ENCODE results near the gene FOXO3.

FOXO3 gene

DNA sequence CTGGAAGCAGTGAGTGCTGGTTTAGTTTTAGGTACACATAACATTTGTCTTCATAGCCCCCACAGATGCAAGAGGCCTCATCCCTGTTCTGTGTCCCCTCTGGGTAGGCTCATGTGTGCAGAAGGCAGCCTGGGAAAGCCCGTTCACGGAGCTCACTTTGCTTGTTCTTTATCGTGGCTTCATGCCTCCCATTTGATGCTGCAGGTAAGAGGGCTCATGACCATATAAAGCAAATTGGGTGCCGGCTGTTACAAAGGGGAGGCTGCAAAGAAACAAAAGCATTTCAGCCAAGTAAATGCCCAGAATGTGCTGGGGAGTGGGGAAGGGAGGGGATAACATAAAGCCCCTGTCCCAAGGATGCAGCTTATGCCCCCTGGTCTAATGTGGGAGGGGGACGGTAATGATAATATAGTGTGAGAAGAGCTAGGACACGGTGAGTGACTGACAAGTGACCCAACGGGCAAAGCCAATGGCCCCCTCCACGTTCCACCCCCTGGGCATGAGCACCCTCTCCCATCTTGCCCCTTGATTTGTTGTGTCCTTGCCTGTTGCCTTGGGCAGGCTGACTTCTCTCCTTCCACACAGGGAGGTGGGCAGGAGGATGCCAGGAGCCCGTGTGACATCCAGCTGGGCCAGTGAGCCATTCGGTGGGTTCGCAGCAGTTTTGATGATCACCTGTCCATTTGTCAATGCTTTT, 138.0 kb downstream of the FOXO3 start:
- ChIA-PET CTCF (interaction anchor here (1.2 kb wide), 1 partner anchor 42 kb away, joined by 3 read pairs; no protein-coding TSS in a partner anchor), POLR2A (no interaction called here)

DNA sequence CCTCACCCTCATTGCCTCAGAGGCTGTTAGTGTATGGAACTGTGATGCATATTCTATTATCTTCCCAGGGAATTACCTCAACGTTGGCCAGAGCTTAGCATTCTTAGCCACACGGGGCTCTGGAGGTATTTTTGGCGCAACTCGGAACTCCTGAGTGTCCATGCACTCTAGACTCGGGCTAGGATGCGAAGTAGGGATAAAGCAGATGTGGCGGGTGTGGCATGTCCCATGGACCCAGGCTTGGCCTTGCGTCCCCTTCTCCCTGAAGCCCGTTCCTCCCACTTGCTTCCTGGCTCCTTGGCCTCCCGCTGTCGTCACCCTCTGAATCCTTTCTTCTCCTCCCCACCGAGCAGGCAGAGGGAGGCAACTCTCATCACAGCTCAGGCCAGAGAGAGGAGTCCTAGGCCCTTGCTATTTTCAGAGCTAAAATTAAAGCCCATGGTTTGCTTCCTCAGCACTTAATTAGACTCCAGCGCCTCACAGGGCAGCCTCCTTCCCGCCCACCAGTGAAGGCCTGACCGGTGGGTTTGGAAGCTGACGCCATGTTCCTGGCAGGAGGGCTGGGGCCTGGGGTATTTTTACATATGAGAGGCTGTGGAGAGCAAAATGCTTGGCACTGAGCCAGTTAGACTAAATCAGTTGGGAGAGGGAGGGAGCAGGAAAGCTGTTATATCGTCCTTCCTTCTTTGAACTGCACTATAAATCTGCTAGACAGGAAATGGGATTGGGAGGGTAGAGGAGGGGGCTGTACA, 138.7 kb downstream of the FOXO3 start:
- ChIA-PET CTCF (interaction anchor here (1.2 kb wide), 1 partner anchor 43 kb away, joined by 3 read pairs; no protein-coding TSS in a partner anchor), POLR2A (no interaction called here)
- no peak for DNase-seq (ENCODE audit: extremely low spot score)
- TF ChIP-seq, protein P1, sequence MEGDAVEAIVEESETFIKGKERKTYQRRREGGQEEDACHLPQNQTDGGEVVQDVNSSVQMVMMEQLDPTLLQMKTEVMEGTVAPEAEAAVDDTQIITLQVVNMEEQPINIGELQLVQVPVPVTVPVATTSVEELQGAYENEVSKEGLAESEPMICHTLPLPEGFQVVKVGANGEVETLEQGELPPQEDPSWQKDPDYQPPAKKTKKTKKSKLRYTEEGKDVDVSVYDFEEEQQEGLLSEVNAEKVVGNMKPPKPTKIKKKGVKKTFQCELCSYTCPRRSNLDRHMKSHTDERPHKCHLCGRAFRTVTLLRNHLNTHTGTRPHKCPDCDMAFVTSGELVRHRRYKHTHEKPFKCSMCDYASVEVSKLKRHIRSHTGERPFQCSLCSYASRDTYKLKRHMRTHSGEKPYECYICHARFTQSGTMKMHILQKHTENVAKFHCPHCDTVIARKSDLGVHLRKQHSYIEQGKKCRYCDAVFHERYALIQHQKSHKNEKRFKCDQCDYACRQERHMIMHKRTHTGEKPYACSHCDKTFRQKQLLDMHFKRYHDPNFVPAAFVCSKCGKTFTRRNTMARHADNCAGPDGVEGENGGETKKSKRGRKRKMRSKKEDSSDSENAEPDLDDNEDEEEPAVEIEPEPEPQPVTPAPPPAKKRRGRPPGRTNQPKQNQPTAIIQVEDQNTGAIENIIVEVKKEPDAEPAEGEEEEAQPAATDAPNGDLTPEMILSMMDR (IDR thresholded peaks at IDR 0.05; ENCODE audit: control extremely low read depth, extremely low read depth, low read depth, missing control alignments), result no peak

More for the DNA sequence above, 138.0 kb downstream of the FOXO3 start:
- TF ChIP-seq, protein P1 (IDR thresholded peaks at IDR 0.05; ENCODE audit: control extremely low read depth, extremely low read depth, low read depth, missing control alignments), result no peak
- DNase-seq (ENCODE audit: extremely low spot score), result no peak

DNA sequence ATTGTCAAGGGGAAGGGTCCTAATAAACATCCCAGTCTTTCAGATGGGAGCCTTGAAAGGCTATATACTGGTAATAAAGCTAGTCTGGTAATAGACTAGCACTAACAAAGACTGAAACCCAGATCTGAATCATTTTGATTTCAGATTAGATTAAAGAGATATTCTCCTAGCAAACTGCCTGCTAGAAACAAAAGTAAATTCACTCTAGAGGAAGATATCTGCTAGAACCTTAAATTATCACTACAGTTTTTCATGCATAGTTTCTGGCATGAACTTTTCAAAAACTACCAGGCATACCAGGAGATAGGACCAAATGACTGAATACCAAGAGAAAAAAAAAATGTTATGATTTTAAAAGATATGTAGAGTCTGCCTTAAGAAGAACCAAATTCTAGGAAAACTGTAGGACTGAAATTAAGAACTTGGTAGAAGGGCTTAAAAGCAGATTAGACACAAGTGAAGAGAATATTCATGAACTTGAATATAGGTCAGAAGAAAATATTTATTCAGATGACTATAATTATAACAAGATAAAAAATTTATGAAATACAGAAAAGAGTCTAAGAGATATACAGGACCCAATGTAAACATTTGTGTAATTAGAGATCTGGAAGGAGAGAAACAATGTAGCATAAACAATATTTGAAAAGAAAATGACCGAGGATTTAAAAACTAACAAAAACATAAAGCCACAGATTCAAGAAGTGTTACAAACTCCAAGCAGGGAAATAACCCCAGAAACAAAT, 141.6 kb downstream of the FOXO3 start:
- TF ChIP-seq, protein P1 (IDR thresholded peaks at IDR 0.05; ENCODE audit: control extremely low read depth, extremely low read depth, low read depth, missing control alignments), result no peak
- ChIA-PET CTCF (interaction anchor here (1.7 kb wide), 1 partner anchor 25 kb away, joined by 3 read pairs; no protein-coding TSS in a partner anchor), POLR2A (no interaction called here)
- DNase-seq (ENCODE audit: extremely low spot score), result no peak

DNA sequence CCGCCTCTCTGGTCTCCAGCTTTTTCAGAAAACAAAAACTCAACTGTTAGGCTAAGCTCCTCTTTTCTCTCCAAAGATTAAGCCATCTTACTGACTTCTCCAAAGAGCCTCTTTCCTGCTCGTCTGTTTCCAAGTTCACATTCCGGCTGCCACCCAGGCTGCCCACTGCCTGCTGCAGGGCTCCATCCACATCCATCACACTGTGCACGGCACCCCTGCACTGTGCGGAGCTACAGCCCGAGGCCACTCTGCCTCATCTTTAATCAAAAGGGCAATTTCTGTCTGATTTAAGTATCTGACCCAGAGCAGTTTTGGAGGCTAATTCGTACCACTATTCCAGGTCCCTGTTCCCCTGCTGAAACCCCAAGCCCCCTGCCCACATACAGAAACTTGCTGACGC, 145.9 kb downstream of the FOXO3 start:
- CTCF ChIA-PET, result no interaction called here
- TF ChIP-seq, protein P1 (IDR thresholded peaks at IDR 0.05; ENCODE audit: control extremely low read depth, extremely low read depth, low read depth, missing control alignments), result no peak
- DNase-seq (ENCODE audit: extremely low spot score), result no peak
- POLR2A ChIA-PET, result no interaction called here

DNA sequence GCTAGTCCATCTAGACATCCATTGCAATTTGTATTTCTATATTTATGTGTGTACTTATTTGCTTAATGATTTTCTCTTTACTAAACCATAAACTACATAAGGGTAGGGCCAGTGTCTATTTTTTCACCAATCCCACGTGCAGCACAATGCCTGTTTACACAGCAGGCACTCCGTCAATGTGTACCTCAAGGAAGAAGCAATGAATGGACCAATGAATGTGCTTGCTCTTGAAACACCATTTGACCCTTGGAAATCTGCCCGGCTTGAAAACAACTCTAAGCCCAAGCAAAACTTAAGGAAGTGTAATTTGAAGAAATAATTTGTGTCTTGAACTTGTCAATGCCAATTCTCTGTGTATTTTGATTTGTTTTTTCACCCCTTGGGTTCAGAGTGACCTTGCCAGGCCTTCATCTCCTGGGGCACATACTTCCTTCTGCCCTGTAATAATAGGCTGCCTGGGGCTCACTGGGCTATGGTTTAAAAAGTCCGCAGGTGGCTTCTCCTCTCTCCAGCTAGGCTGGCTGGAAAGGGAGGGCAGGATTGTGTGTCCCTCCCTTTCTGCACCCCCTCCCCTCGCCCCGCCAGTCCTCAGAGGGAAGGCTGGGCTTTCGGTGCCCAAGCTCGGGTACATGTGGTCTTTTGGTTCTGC, 146.7 kb downstream of the FOXO3 start:
- POLR2A ChIA-PET, result no interaction called here
- no peak for DNase-seq (ENCODE audit: extremely low spot score)
- CTCF ChIA-PET, result no interaction called here
- TF ChIP-seq, protein P1 (IDR thresholded peaks at IDR 0.05; ENCODE audit: control extremely low read depth, extremely low read depth, low read depth, missing control alignments), result no peak

DNA sequence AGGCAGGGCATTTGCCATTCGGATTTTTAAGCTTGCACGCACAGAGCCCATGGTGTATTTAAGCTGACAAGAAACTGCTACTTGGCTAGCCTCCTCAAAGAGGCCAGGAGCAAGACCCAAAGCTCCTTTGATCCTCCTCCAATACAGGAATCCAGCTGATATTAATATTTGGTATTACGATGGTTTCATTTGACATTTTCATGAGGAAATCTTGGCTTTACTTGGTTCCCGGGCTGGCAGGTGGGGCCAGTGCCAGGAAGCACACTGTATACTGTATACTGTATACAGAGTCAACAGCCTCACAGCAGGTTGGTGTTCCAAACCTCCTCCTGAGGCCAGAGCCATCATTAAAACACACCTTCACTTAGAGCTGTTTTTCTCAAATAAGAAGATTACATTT, 149.3 kb downstream of the FOXO3 start:
- POLR2A ChIA-PET, result no interaction called here
- no peak for DNase-seq (ENCODE audit: extremely low spot score)
- TF ChIP-seq, protein P1 (IDR thresholded peaks at IDR 0.05; ENCODE audit: control extremely low read depth, extremely low read depth, low read depth, missing control alignments), result no peak
- CTCF ChIA-PET, result no interaction called here
